OCI-LY7 (cell line): ENCODE data around the gene YEATS4. TPM values are rescaled to one million over a fixed set of nuclear protein-coding genes. Genes with fewer than 3 reads are reported as not detected.

Source experiments
- BruUV-seq: library from RNA; stranded (reverse); fragments of 400-500 nt; replicated peaks from 2 replicates; lab custom pipeline; 2021; lab: Mats Ljungman, UMichigan
- CTCF ChIA-PET: fragments of 300-600 bp; sonication (Branson Sonifier 250); formaldehyde crosslinking; loops from one replicate; lab custom pipeline; 2022; ENCODE audit warnings: antibody characterized with exemption; ENCODE audit not compliant: unreplicated experiment; lab: Charles Lee
- POLR2A ChIA-PET: fragments of 300-600 bp; sonication (Branson Sonifier 250); formaldehyde crosslinking; loops from one replicate; lab custom pipeline; 2022; ENCODE audit warnings: antibody characterized with exemption; lab: Charles Lee
- DNase-seq: peaks from one replicate; pipeline ENCODE4 v3.0.0-alpha.2; 2015; ENCODE audit warnings: low spot score
- H2AFZ ChIP-seq: fragments of 200-600 bp; sonication (generic), shearing (Covaris generic); 2 replicates; pipeline ENCODE4 v1.6.1; 2014; ENCODE audit warnings: mild to moderate bottlenecking, antibody characterized with exemption, low read length, moderate library complexity
- H3K27ac ChIP-seq: fragments of 200-600 bp; sonication (generic); 2 replicates; pipeline ENCODE4 v1.5.1; 2014; ENCODE audit warnings: mixed run types, low read depth, mild to moderate bottlenecking, moderate library complexity, low read length, inconsistent platforms; ENCODE audit not compliant: poor library complexity, severe bottlenecking
- H3K36me3 ChIP-seq: fragments of 200-600 bp; sonication (generic); 2 replicates; pipeline ENCODE4 v1.6.1; 2014; ENCODE audit warnings: mild to moderate bottlenecking, antibody characterized with exemption, low read length, moderate library complexity, mixed read lengths; ENCODE audit not compliant: insufficient read depth
- H3K4me1 ChIP-seq: fragments of 200-600 bp; sonication (generic); 2 replicates; pipeline ENCODE4 v1.5.1; 2014; ENCODE audit warnings: mild to moderate bottlenecking, low read length; ENCODE audit not compliant: insufficient read depth, poor library complexity, severe bottlenecking
- H3K4me2 ChIP-seq: fragments of 200-600 bp; sonication (generic); 2 replicates; pipeline ENCODE4 v1.6.1; 2014; ENCODE audit warnings: mild to moderate bottlenecking, low read length
- H3K4me3 ChIP-seq: fragments of 200-600 bp; sonication (generic); 2 replicates; pipeline ENCODE4 v1.5.1; 2014; ENCODE audit warnings: mild to moderate bottlenecking, low read depth, low read length; ENCODE audit not compliant: poor library complexity, severe bottlenecking
- H3K79me2 ChIP-seq: fragments of 200-600 bp; sonication (generic); 2 replicates; pipeline ENCODE4 v1.6.1; 2016; ENCODE audit warnings: low read depth, mild to moderate bottlenecking, low read length, moderate library complexity, mixed read lengths; ENCODE audit not compliant: insufficient read depth
- H3K9me2 ChIP-seq: fragments of 200-600 bp; sonication (generic); 2 replicates; pipeline ENCODE4 v1.6.1; 2016; ENCODE audit warnings: mild to moderate bottlenecking, low read length, mixed read lengths; ENCODE audit not compliant: insufficient read depth
- H3K9me3 ChIP-seq: fragments of 200-600 bp; sonication (generic); 2 replicates; pipeline ENCODE4 v1.6.1; 2014; ENCODE audit warnings: mild to moderate bottlenecking, mixed run types, low read length, mixed read lengths
- H4K20me1 ChIP-seq: fragments of 200-600 bp; sonication (generic); 2 replicates; pipeline ENCODE4 v1.6.1; 2014; ENCODE audit warnings: mild to moderate bottlenecking, antibody characterized with exemption, low read length, moderate library complexity, mixed read lengths; ENCODE audit not compliant: insufficient read depth
- CTCF ChIP-seq: fragments of 200-600 bp; sonication (generic); conservative IDR thresholded peaks from 2 replicates; pipeline ENCODE4 v1.5.1; 2014; ENCODE audit warnings: mild to moderate bottlenecking, antibody characterized with exemption, low read length, moderate library complexity, mixed read lengths
- EZH2phosphoT487 ChIP-seq: fragments of 200-600 bp; sonication (generic); IDR thresholded peaks from 2 replicates; pipeline ENCODE4 v1.6.1; 2018; ENCODE audit warnings: low read depth, borderline replicate concordance, mild to moderate bottlenecking, mixed run types, antibody characterized with exemption, low read length, moderate library complexity, mixed read lengths
- intact Hi-C: fragments of 100-400 bp; cut with micrococcal nuclease; formaldehyde crosslinking; loops from one replicate; pipeline ENCODE4 v1.10.0; 2022; ENCODE audit not compliant: unreplicated experiment
- total RNA-seq, 2 experiments: library from RNA; depleted of rRNA in 1 of 2; stranded (reverse); fragments of >200 nt in 1 of 2; shearing (Covaris generic) in 1 of 2; gene quantifications; 2 replicates each; pipeline ENCODE4 v1.2.3, GENCODE V29; 2014 to 2022

The YEATS4 gene
- total RNA-seq, 2 experiments from 2014 or later: 80.4 to 122 TPM

GRCh38 chr12:69431591-69432222 lies 72.2 kb downstream of the YEATS4 start:
- no peaks in the 10 kb centered on the region for H3K9me2 ChIP-seq
- H3K9me3 ChIP-seq: no peaks in the 10 kb centered on the region
- POLR2A ChIA-PET: no interaction called here
- intact Hi-C loops: no loop called here
- TF ChIP-seq EZH2phosphoT487 (no peak), CTCF (no peak)
- no peaks in the 10 kb centered on the region for H3K4me1 ChIP-seq
- H3K79me2 ChIP-seq: no peaks in the 10 kb centered on the region
- BruUV-seq: no TSS peak
- H3K27ac ChIP-seq: no peak overlapping the region
- no peaks in the 10 kb centered on the region for H4K20me1 ChIP-seq
- no peak overlapping the region for H2AFZ ChIP-seq
- no peak for DNase-seq
- no peak overlapping the region for H3K4me3 ChIP-seq
- CTCF ChIA-PET: no interaction called here
- no peaks in the 10 kb centered on the region for H3K36me3 ChIP-seq
- H3K4me2 ChIP-seq: no peak overlapping the region

GRCh38 chr12:69433653-69434052 lies 74.1 kb downstream of the YEATS4 start:
- no peaks in the 10 kb centered on the region for H3K4me1 ChIP-seq
- no peak overlapping the region for H3K27ac ChIP-seq
- H3K79me2 ChIP-seq: no peaks in the 10 kb centered on the region
- ChIA-PET POLR2A (no interaction called here), CTCF (no interaction called here)
- H4K20me1 ChIP-seq: no peaks in the 10 kb centered on the region
- no peak for DNase-seq
- no TSS peak for BruUV-seq
- H3K36me3 ChIP-seq: no peaks in the 10 kb centered on the region
- H2AFZ ChIP-seq: no peak overlapping the region
- H3K9me3 ChIP-seq: no peaks in the 10 kb centered on the region
- no peaks in the 10 kb centered on the region for H3K9me2 ChIP-seq
- no peak overlapping the region for H3K4me3 ChIP-seq
- no peak for TF ChIP-seq CTCF
- no peak for TF ChIP-seq EZH2phosphoT487
- H3K4me2 ChIP-seq: no peak overlapping the region
- intact Hi-C loops: no loop called here

- Histone ChIP-seq H3K27ac (no peak overlapping the region), H3K4me1 (no peaks in the 10 kb centered on the region), H3K4me2 (no peak overlapping the region), H2AFZ (no peak overlapping the region), H3K36me3 (no peaks in the 10 kb centered on the region), H3K9me2 (no peaks in the 10 kb centered on the region), H3K79me2 (no peaks in the 10 kb centered on the region), H3K4me3 (no peak overlapping the region), H3K9me3 (no peaks in the 10 kb centered on the region), H4K20me1 (no peaks in the 10 kb centered on the region)
- intact Hi-C loops: no loop called here
- no peak for TF ChIP-seq EZH2phosphoT487
- TF ChIP-seq CTCF: no peak
- ChIA-PET CTCF (no interaction called here), POLR2A (no interaction called here)
- no peak for DNase-seq
- no TSS peak for BruUV-seq
These were observed 76.1 kb downstream of the YEATS4 start for GRCh38 chr12:69435644-69436043.
